ENCODE measurements around the gene PTPN11.

DNA sequence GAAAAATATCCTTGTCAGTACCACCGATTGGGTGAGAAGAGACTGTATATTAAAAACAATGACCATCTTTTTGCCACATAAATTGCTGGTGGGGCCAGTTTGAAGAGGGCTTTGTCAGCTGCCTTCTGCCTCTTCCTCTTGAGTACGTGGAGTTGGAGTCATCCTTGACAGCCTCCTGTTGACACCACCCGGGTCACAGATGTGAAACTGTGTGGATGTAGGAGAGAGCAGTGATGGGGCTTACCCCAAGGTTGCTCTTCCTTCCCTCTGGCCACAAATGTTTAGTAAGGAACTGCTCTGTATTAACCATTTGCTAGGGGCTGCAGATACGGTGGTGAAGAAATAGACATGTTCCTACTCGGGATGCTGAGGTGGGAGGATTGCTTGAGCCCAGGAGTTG lies 12.2 kb downstream of the PTPN11 start:
- no peak for TF ChIP-seq POLR2A (IDR thresholded peaks at IDR 0.05; ENCODE audit: low read length)
- no peak for TF ChIP-seq GATA1 (IDR thresholded peaks at IDR 0.05; ENCODE audit: low read depth, low read length)

All from erythroblast (primary cell).